Liver (tissue), 9 donors: ENCODE data around the gene IMPDH2. TPM values are rescaled to one million over a fixed set of nuclear protein-coding genes. Genes with fewer than 3 reads are reported as not detected.

Source experiments
- DNase-seq: peaks from one replicate; pipeline ENCODE4 v3.0.0-alpha.2; 2017; ENCODE audit warnings: low spot score
- H3K27ac ChIP-seq, 2 donors: one replicate each; pipeline ENCODE4 v1.7.0; 2013; ENCODE audit warnings: inconsistent platforms in 2 of 2, low read length in 2 of 2, control low read depth in 1 of 2, low read depth in 1 of 2, mild to moderate bottlenecking in 1 of 2
- H3K27me3 ChIP-seq, 4 donors: one replicate each; pipeline versions ENCODE4 v1.6.1 to v1.7.0; 2013; ENCODE audit warnings: low read length in 3 of 4, inconsistent platforms in 1 of 4, mild to moderate bottlenecking in 1 of 4, moderate library complexity in 1 of 4; ENCODE audit not compliant: control insufficient read depth in 4 of 4, insufficient read depth in 4 of 4
- H3K36me3 ChIP-seq, 4 donors: one replicate each; pipeline versions ENCODE4 v1.6.1 to v1.7.0; 2013; ENCODE audit warnings: low read length in 3 of 4, mild to moderate bottlenecking in 3 of 4, low read depth in 1 of 4, moderate library complexity in 1 of 4; ENCODE audit not compliant: control insufficient read depth in 4 of 4, insufficient read depth in 3 of 4
- H3K4me1 ChIP-seq, 4 donors: one replicate each; pipeline versions ENCODE4 v1.6.1 to v1.7.0; 2013; ENCODE audit warnings: low read length in 3 of 4, mild to moderate bottlenecking in 3 of 4, moderate library complexity in 1 of 4; ENCODE audit not compliant: control insufficient read depth in 4 of 4, insufficient read depth in 4 of 4
- H3K4me3 ChIP-seq, 3 donors: one replicate each; pipeline versions ENCODE4 v1.6.1 to v1.7.0; 2013; ENCODE audit warnings: low read length in 3 of 3, control low read depth in 1 of 3, low read depth in 1 of 3, mild to moderate bottlenecking in 1 of 3
- H3K9ac ChIP-seq, 2 donors: one replicate each; pipeline ENCODE4 v1.7.0; 2013; ENCODE audit warnings: low read length in 2 of 2, mild to moderate bottlenecking in 2 of 2, moderate library complexity in 2 of 2, control low read depth in 1 of 2, low read depth in 1 of 2
- H3K9me3 ChIP-seq, 4 donors: one replicate each; pipeline versions ENCODE4 v1.6.1 to v1.7.0; 2013; ENCODE audit warnings: low read length in 3 of 4; ENCODE audit not compliant: control insufficient read depth in 4 of 4
- EGR1 ChIP-seq, 2 donors: IDR thresholded peaks; 2 replicates each; pipeline ENCODE4 v1.6.1; 2016 to 2018; ENCODE audit warnings: antibody characterized with exemption in 2 of 2, low read depth in 2 of 2
- FOXA1 ChIP-seq: IDR thresholded peaks from 2 replicates; pipeline ENCODE4 v1.6.1; 2016; ENCODE audit warnings: antibody characterized with exemption
- FOXA2 ChIP-seq: IDR thresholded peaks from 2 replicates; pipeline ENCODE4 v1.6.1; 2016; ENCODE audit warnings: antibody characterized with exemption
- GABPA ChIP-seq, 2 donors: IDR thresholded peaks in 1 of 2; conservative IDR thresholded peaks in 1 of 2; 2 replicates each; pipeline ENCODE4 v1.6.1; 2016; ENCODE audit warnings: antibody characterized with exemption in 2 of 2, mild to moderate bottlenecking in 1 of 2, moderate library complexity in 1 of 2
- HNF4A ChIP-seq, 2 donors: conservative IDR thresholded peaks; 2 replicates each; pipeline ENCODE4 v1.6.1; 2016; ENCODE audit warnings: antibody characterized with exemption in 2 of 2, mild to moderate bottlenecking in 2 of 2
- HNF4G ChIP-seq: IDR thresholded peaks from 2 replicates; pipeline ENCODE4 v1.6.1; 2016; ENCODE audit warnings: antibody characterized with exemption
- JUND ChIP-seq, 2 donors: IDR thresholded peaks; 2 replicates each; pipeline ENCODE4 v1.6.1; 2016; ENCODE audit warnings: antibody characterized with exemption in 2 of 2
- NR2F2 ChIP-seq: IDR thresholded peaks from 2 replicates; pipeline ENCODE4 v1.6.1; 2016; ENCODE audit warnings: antibody characterized with exemption
- RAD21 ChIP-seq, 2 donors: IDR thresholded peaks; 2 replicates each; pipeline ENCODE4 v1.6.1; 2016; ENCODE audit warnings: antibody characterized with exemption in 2 of 2, mild to moderate bottlenecking in 2 of 2
- RXRA ChIP-seq, 2 donors: IDR thresholded peaks; 2 replicates each; pipeline ENCODE4 v1.6.1; 2017 to 2018; ENCODE audit warnings: antibody characterized with exemption in 2 of 2, mild to moderate bottlenecking in 1 of 2
- SP1 ChIP-seq: IDR thresholded peaks from 2 replicates; pipeline ENCODE4 v1.6.1; 2018; ENCODE audit warnings: antibody characterized with exemption, mild to moderate bottlenecking
- TAF1 ChIP-seq: conservative IDR thresholded peaks from 2 replicates; pipeline ENCODE4 v1.6.1; 2016; ENCODE audit warnings: antibody characterized with exemption, mild to moderate bottlenecking
- YY1 ChIP-seq: IDR thresholded peaks from 2 replicates; pipeline ENCODE4 v1.6.1; 2016; ENCODE audit warnings: antibody characterized with exemption, mild to moderate bottlenecking
- WGBS: extraction: QIAGEN DNeasy Blood & Tissue Kit; methylation state at CpG from one replicate; pipeline ENCODE4 v1.1.7; 2013; 5-methylcytosine and 5-hydroxymethylcytosine counted together
- polyA plus RNA-seq, 2 donors: library from polyadenylated mRNA; stranded (reverse) in 1 of 2; unstranded in 1 of 2; fragments of 200-250 nt in 1 of 2; fragments of >200 nt in 1 of 2; fragmentation: Nextera tagmentation in 1 of 2; extraction: Ambion mirVana in 1 of 2; gene quantifications; one replicate each; pipeline versions ENCODE4 v1.2.1 to v1.2.3, GENCODE V29; 2013 to 2015
- total RNA-seq, 2 donors: library from RNA; depleted of rRNA; stranded (reverse); fragments of >200 nt; gene quantifications; one replicate each; pipeline ENCODE4 v1.2.3, GENCODE V29; 2014
- TF ChIP-seq, protein P1 (sequence below): IDR thresholded peaks from 2 replicates; pipeline ENCODE4 v1.6.1; 2016; ENCODE audit warnings: antibody characterized with exemption
- TF ChIP-seq, protein P2 (sequence below): IDR thresholded peaks from 2 replicates; pipeline ENCODE4 v1.6.1; 2016; ENCODE audit warnings: antibody characterized with exemption, mild to moderate bottlenecking
- TF ChIP-seq, protein P3 (sequence below): IDR thresholded peaks from 2 replicates; pipeline ENCODE4 v1.6.1; 2016; ENCODE audit warnings: antibody characterized with exemption
- TF ChIP-seq, protein P4 (sequence below): IDR thresholded peaks from 2 replicates; pipeline ENCODE4 v1.6.1; 2016; ENCODE audit warnings: antibody characterized with exemption
- TF ChIP-seq, protein P5 (sequence below): fragments of 150-350 bp; IDR thresholded peaks from 2 replicates; pipeline ENCODE4 v1.5.1; 2017; ENCODE audit warnings: improper control_type of control experiment, low read depth, low read length; ENCODE audit not compliant: missing input control
- donor health status: healthy.
- donor health status: healthy.
- donor health status: healthy.
- donor health status: healthy.
- donor health status: healthy.

Gene IMPDH2
- total and polyA plus RNA-seq, 4 donors: 20.9 to 182 (median 39.7) TPM

DNA sequence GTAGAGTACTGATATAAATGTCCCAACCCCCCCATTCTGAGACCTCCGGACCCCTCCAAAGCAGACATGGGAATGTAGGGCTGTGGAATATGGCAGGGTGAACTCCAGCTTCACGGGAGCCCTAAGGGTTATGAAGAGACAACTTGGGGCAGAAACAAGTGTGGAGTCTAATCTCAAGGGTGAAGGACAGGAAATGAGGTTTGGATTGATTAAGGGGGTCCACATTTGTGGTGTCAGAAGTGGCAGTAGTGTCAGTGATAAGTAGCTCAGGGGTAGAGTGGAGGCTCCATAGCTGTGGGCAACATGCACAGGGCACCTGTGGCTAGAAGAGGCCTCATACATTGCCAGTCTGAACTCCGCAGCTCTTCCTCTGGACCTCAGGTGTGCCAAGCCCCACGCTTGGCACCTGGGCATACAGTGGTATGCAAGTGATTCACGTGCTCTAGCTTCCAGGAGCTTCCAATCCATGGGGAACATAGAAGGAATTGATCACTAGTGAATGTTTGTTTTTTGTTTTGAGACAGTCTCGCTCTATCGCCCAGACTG is 43.3 kb downstream of the IMPDH2 start:
- peaks cover 2 to 42% (median 30%) of the 10 kb centered on the region in 4 donors for H3K36me3 ChIP-seq
- TF ChIP-seq RXRA (IDR thresholded peaks at IDR 0.05): no peak
- no peak for TF ChIP-seq TAF1
- no peak for TF ChIP-seq HNF4G
- no peak for TF ChIP-seq FOXA1
- TF ChIP-seq JUND (IDR thresholded peaks at IDR 0.05): no peak
- TF ChIP-seq, protein P1, sequence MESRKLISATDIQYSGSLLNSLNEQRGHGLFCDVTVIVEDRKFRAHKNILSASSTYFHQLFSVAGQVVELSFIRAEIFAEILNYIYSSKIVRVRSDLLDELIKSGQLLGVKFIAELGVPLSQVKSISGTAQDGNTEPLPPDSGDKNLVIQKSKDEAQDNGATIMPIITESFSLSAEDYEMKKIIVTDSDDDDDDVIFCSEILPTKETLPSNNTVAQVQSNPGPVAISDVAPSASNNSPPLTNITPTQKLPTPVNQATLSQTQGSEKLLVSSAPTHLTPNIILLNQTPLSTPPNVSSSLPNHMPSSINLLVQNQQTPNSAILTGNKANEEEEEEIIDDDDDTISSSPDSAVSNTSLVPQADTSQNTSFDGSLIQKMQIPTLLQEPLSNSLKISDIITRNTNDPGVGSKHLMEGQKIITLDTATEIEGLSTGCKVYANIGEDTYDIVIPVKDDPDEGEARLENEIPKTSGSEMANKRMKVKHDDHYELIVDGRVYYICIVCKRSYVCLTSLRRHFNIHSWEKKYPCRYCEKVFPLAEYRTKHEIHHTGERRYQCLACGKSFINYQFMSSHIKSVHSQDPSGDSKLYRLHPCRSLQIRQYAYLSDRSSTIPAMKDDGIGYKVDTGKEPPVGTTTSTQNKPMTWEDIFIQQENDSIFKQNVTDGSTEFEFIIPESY: no peak
- no peak for TF ChIP-seq EGR1 (IDR thresholded peaks at IDR 0.05; ENCODE audit: low read depth in 2 of 2)
- TF ChIP-seq HNF4A (conservative IDR thresholded peaks at IDR 0.05): no peak
- no peak for TF ChIP-seq GABPA (IDR thresholded peaks at IDR 0.05 in 1 of 2, conservative IDR thresholded peaks at IDR 0.05 in 1 of 2)
- TF ChIP-seq, protein P2, sequence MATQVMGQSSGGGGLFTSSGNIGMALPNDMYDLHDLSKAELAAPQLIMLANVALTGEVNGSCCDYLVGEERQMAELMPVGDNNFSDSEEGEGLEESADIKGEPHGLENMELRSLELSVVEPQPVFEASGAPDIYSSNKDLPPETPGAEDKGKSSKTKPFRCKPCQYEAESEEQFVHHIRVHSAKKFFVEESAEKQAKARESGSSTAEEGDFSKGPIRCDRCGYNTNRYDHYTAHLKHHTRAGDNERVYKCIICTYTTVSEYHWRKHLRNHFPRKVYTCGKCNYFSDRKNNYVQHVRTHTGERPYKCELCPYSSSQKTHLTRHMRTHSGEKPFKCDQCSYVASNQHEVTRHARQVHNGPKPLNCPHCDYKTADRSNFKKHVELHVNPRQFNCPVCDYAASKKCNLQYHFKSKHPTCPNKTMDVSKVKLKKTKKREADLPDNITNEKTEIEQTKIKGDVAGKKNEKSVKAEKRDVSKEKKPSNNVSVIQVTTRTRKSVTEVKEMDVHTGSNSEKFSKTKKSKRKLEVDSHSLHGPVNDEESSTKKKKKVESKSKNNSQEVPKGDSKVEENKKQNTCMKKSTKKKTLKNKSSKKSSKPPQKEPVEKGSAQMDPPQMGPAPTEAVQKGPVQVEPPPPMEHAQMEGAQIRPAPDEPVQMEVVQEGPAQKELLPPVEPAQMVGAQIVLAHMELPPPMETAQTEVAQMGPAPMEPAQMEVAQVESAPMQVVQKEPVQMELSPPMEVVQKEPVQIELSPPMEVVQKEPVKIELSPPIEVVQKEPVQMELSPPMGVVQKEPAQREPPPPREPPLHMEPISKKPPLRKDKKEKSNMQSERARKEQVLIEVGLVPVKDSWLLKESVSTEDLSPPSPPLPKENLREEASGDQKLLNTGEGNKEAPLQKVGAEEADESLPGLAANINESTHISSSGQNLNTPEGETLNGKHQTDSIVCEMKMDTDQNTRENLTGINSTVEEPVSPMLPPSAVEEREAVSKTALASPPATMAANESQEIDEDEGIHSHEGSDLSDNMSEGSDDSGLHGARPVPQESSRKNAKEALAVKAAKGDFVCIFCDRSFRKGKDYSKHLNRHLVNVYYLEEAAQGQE: no peak
- no peak for TF ChIP-seq NR2F2
- TF ChIP-seq, protein P3, sequence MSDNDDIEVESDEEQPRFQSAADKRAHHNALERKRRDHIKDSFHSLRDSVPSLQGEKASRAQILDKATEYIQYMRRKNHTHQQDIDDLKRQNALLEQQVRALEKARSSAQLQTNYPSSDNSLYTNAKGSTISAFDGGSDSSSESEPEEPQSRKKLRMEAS: no peak
- TF ChIP-seq FOXA2: no peak
- TF ChIP-seq YY1: no peak
- TF ChIP-seq, protein P4, sequence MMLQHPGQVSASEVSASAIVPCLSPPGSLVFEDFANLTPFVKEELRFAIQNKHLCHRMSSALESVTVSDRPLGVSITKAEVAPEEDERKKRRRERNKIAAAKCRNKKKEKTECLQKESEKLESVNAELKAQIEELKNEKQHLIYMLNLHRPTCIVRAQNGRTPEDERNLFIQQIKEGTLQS: no peak
- TF ChIP-seq SP1: no peak
- TF ChIP-seq RAD21 (IDR thresholded peaks at IDR 0.05): no peak
- TF ChIP-seq, protein P5, sequence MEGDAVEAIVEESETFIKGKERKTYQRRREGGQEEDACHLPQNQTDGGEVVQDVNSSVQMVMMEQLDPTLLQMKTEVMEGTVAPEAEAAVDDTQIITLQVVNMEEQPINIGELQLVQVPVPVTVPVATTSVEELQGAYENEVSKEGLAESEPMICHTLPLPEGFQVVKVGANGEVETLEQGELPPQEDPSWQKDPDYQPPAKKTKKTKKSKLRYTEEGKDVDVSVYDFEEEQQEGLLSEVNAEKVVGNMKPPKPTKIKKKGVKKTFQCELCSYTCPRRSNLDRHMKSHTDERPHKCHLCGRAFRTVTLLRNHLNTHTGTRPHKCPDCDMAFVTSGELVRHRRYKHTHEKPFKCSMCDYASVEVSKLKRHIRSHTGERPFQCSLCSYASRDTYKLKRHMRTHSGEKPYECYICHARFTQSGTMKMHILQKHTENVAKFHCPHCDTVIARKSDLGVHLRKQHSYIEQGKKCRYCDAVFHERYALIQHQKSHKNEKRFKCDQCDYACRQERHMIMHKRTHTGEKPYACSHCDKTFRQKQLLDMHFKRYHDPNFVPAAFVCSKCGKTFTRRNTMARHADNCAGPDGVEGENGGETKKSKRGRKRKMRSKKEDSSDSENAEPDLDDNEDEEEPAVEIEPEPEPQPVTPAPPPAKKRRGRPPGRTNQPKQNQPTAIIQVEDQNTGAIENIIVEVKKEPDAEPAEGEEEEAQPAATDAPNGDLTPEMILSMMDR: no peak
- WGBS: 91% methylated on average over 7 of the region's 7 CpGs
- H3K9ac ChIP-seq: no peak overlapping the region
- H3K27me3 ChIP-seq: no peaks in the 10 kb centered on the region
- H3K27ac ChIP-seq: no peak overlapping the region
- no peak overlapping the region for H3K4me3 ChIP-seq
- DNase-seq: no peak
- peaks cover under 1 to 17% (median 9%) of the 10 kb centered on the region in 4 donors for H3K4me1 ChIP-seq
- H3K9me3 ChIP-seq: no peaks in the 10 kb centered on the region
